MM.1S (cell line): Measurements from ENCODE around the gene FHIT.

ENCODE experiments used
- DNase-seq: peaks from one replicate; pipeline ENCODE4 v3.0.0-alpha.2; 2015
- H2AFZ ChIP-seq: fragments of 300-600 bp; sonication (generic); 2 replicates; pipeline ENCODE4 v1.6.0; 2016; ENCODE audit warnings: antibody characterized with exemption, low read length
- H3F3A ChIP-seq: fragments of 300-600 bp; sonication (generic); 2 replicates; pipeline ENCODE4 v1.6.1; 2016; ENCODE audit warnings: mild to moderate bottlenecking, antibody characterized with exemption, low read length, moderate library complexity, mixed read lengths; ENCODE audit not compliant: insufficient read depth
- H3K27ac ChIP-seq: fragments of 300-600 bp; sonication (generic); 2 replicates; pipeline ENCODE4 v1.5.1; 2016; ENCODE audit warnings: mild to moderate bottlenecking, low read length
- H3K27me3 ChIP-seq: fragments of 300-600 bp; sonication (generic); replicated peaks from 2 replicates; pipeline ENCODE4 v1.6.0; 2016; ENCODE audit warnings: low read length; ENCODE audit not compliant: insufficient read depth
- H3K36me3 ChIP-seq: fragments of 300-600 bp; sonication (generic); replicated peaks from 2 replicates; pipeline ENCODE4 v1.6.1; 2016; ENCODE audit warnings: mild to moderate bottlenecking, low read length, mixed read lengths; ENCODE audit not compliant: insufficient read depth
- H3K4me1 ChIP-seq: fragments of 300-600 bp; sonication (generic); 2 replicates; pipeline ENCODE4 v1.6.1; 2016; ENCODE audit warnings: low read length, mixed read lengths
- H3K4me2 ChIP-seq: fragments of 300-600 bp; sonication (generic); 2 replicates; pipeline ENCODE4 v1.6.0; 2016; ENCODE audit warnings: low read depth, low read length
- H3K4me3 ChIP-seq: fragments of 300-600 bp; sonication (generic); 2 replicates; pipeline ENCODE4 v1.5.1; 2016; ENCODE audit warnings: low read length, mixed read lengths
- H3K79me2 ChIP-seq: fragments of 300-600 bp; sonication (generic); 2 replicates; pipeline ENCODE4 v1.6.1; 2016; ENCODE audit warnings: mixed run types, low read length, mixed read lengths
- H3K9ac ChIP-seq: fragments of 300-600 bp; sonication (generic); 2 replicates; pipeline ENCODE4 v1.6.1; 2016; ENCODE audit warnings: low read length, mixed read lengths
- H3K9me2 ChIP-seq: fragments of 300-600 bp; sonication (generic); replicated peaks from 2 replicates; pipeline ENCODE4 v1.6.1; 2016; ENCODE audit warnings: mild to moderate bottlenecking, low read length, mixed read lengths; ENCODE audit not compliant: insufficient read depth
- H3K9me3 ChIP-seq: fragments of 300-600 bp; sonication (generic); replicated peaks from 2 replicates; pipeline ENCODE4 v1.6.1; 2016; ENCODE audit warnings: mild to moderate bottlenecking, low read length, mixed read lengths; ENCODE audit not compliant: insufficient read depth
- H4K20me1 ChIP-seq: fragments of 300-600 bp; sonication (generic); 2 replicates; pipeline ENCODE4 v1.6.1; 2016; ENCODE audit warnings: mild to moderate bottlenecking, low read length, moderate library complexity, mixed read lengths; ENCODE audit not compliant: insufficient read depth
- CTCF ChIP-seq: fragments of 300-600 bp; sonication (generic); IDR thresholded peaks from 2 replicates; pipeline ENCODE4 v1.5.1; 2016; ENCODE audit warnings: antibody characterized with exemption, low read length, mixed read lengths
- EZH2 ChIP-seq: fragments of 300-600 bp; sonication (generic); optimal IDR thresholded peaks from 2 replicates; pipeline ENCODE3; 2017; ENCODE audit warnings: low read depth, mild to moderate bottlenecking, antibody characterized with exemption, low read length, mixed read lengths
- EZH2phosphoT487 ChIP-seq: fragments of 300-600 bp; sonication (generic); IDR thresholded peaks from 2 replicates; pipeline ENCODE4 v1.6.1; 2018; ENCODE audit warnings: antibody characterized with exemption, low read length

FHIT gene

GRCh38 chr3:60190073-60190472, 1061.2 kb downstream of the FHIT start:
- no peak for DNase-seq
- Histone ChIP-seq H4K20me1 (no peaks in the 10 kb centered on the region), H3K9me2 (no peaks in the 10 kb centered on the region), H3F3A (no peaks in the 10 kb centered on the region), H3K79me2 (no peaks in the 10 kb centered on the region), H3K4me2 (no peak overlapping the region), H3K4me1 (no peaks in the 10 kb centered on the region), H3K36me3 (no peaks in the 10 kb centered on the region), H3K27ac (no peak overlapping the region), H3K27me3 (no peaks in the 10 kb centered on the region), H3K4me3 (no peak overlapping the region), H3K9me3 (no peaks in the 10 kb centered on the region), H2AFZ (no peak overlapping the region), H3K9ac (no peak overlapping the region)
- TF ChIP-seq EZH2 (no peak), CTCF (no peak), EZH2phosphoT487 (no peak)

- TF ChIP-seq EZH2 (no peak), CTCF (no peak), EZH2phosphoT487 (no peak)
- Histone ChIP-seq H3F3A (no peaks in the 10 kb centered on the region), H2AFZ (no peak overlapping the region), H3K27me3 (no peaks in the 10 kb centered on the region), H3K9me2 (no peaks in the 10 kb centered on the region), H3K9me3 (no peaks in the 10 kb centered on the region), H4K20me1 (no peaks in the 10 kb centered on the region), H3K27ac (no peak overlapping the region), H3K4me3 (no peak overlapping the region), H3K79me2 (no peaks in the 10 kb centered on the region), H3K4me1 (no peaks in the 10 kb centered on the region), H3K4me2 (no peak overlapping the region), H3K9ac (no peak overlapping the region), H3K36me3 (no peaks in the 10 kb centered on the region)
- DNase-seq = no peak
Measured at GRCh38 chr3:60189304-60189703, 1061.9 kb downstream of the FHIT start.

GRCh38 chr3:60188803-60189202, 1062.4 kb downstream of the FHIT start:
- H3K36me3 ChIP-seq = no peaks in the 10 kb centered on the region
- DNase-seq = peak; percentile 24
- no peak overlapping the region for H2AFZ ChIP-seq
- no peaks in the 10 kb centered on the region for H3K79me2 ChIP-seq
- H3F3A ChIP-seq = no peaks in the 10 kb centered on the region
- H4K20me1 ChIP-seq = no peaks in the 10 kb centered on the region
- H3K4me2 ChIP-seq = 0 out of 2 replicates have a peak overlapping the region, but pooled peaks have one; percentile 9
- TF ChIP-seq EZH2phosphoT487 = no peak
- no peak for TF ChIP-seq CTCF
- TF ChIP-seq EZH2 = no peak
- no peaks in the 10 kb centered on the region for H3K9me2 ChIP-seq
- H3K9me3 ChIP-seq = no peaks in the 10 kb centered on the region
- H3K27ac ChIP-seq = no peak overlapping the region
- H3K9ac ChIP-seq = no peak overlapping the region
- H3K4me1 ChIP-seq = no peaks in the 10 kb centered on the region
- H3K4me3 ChIP-seq = no peak overlapping the region
- no peaks in the 10 kb centered on the region for H3K27me3 ChIP-seq
